Measurements from ENCODE around the gene WDR5.

Gene WDR5

DNA sequence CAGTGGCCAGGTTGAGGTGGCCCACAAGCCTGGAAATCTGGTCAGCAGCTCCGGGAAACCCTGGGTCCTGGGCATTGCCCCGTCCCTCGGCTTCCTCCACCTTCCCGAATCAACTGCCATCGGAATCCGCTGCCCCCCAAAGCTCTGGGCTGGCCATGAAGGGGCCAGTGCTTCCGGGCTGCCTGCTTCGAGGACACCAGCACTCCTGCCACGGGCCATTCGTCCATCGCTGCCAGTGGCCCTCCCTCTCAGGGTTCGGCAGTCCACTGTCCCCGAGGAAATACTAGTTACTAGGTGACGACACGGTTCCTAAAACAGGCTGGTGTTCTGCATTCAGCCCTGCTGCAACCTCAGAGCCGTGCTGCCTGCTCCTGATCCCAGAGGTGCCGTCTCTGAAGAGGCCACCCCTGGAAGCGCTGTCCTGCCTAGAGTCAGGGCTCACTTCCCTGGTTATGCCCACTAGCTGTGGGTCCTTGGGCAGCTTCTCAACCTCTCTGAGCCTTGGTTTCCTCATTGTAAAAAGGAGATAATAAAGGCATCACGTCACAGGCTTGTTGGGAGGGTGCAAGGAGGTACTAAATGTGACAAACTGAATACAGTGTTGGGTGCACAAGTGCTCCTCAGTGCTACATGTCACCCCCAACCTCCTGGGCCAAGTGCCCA lies 3.5 kb upstream of the WDR5 start:
- no peak for DNase-seq

DNA sequence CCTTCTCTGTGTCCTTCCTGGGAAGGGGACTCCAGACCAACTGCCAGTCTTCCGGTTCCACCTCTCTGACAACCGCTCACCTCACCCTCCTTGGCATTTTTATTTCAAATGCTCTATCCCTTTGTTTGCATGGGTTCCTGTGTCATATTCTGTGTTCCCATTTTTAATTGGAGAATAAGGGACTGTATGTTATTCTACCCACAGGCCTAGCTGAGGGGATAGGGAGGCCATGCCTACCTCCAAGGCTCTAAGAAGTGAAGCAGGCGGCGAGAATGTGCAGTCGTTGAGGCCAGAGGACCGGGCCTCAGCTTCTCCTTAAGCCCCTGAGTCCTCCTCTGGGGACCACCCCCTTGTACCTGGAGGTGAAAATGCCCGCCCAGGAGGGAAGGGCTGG lies 936 bp upstream of the WDR5 start:
- no peak for DNase-seq

DNA sequence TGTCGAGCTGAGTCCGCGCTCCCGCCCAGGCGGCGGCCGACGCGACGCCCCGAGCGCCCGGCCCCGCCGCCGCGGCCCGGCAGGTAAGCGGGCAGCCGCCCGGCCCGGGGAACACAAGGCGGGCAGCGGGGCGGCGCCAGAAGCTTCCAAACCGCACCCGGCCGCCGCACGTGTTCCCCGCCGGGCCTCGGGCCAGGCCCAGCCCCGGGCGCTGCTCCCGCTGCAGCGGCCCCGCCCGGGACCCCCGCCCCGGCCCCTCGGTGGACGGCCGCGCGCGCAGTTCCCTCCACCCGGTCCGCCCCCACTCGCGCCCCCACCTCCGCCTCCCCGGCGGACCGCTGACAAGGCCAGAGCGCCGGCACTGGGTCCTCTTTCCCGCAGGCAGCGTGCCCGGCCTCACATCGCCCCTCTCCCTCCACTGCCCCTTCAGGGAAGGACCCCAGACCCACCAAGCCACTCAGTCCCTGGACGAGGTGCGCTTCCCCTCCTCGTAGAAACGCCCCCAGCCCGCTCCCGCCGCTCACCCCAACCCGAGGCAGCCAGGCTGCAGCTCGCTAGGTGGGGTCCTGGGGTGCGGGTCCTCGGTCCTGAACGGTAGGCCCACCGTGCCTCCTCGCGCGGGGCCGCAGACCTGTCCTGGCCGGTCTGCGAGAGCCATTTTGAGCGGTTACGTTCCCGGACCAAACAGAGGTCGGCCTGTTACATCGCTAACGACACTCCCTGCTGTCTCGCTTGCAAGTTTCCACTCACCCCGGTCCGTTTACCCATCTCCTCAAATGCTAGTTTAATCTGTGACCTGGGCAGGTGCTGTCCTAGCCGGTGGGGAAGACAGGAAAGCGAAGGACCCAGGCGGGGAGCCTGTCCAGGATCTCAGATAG lies 475 bp downstream of the WDR5 start:
- DNase-seq: no peak

DNA sequence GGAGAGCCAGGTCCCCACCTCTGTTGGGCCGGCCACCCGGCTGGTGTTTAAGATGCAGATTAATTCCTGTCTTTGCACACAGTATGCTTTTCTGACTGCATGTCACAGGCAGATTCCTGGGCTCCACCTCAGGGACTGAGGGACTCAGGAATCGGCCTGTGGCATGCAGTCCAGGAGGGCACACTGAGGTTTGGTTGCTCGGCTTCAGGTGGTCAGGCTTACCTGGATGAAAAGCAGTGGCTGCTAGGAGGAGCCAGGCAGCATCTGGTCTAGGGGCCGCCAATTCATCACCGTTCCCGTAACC lies 1.1 kb downstream of the WDR5 start:
- DNase-seq: no peak

DNA sequence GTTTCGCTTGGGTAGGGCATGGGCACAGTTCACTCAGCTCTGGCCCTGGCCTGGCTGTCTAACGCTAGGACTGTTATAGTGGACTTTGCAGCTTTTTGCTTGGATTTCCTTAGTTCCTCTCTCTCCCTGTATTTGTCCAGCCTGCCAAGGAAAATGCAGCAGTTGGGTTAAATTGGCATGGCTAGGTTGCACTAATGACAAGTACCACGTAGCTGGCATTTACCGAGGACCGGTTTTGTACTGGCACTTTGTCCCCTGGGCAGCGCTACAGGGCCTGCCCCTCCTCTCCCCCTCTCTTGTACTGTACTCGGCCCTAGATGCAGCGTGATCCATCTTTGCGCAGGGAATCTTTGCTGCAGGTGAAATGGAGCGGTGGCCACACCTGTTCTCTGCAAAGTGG lies 2.4 kb downstream of the WDR5 start:
- DNase-seq: no peak

DNA sequence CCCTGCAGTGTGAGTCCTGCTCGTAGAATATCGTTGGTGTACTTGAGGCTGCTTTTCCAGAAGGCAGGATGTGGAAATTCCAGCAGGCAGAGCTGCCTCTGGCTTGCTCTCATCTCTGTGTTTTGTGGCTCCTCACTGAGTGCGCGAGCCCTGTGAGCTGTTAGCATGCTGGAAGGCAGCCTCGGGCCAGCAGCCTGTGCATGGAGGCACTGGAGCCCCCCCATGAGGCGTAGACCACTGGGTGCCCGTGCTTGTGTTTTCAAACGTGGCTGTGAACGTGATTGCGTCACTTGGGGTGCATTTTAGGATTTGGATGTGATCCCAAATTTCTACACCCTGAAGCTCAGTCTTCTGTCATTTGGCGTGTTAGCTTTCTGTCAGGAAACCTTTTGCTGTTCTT lies 3.2 kb downstream of the WDR5 start:
- DNase-seq: no peak

DNA sequence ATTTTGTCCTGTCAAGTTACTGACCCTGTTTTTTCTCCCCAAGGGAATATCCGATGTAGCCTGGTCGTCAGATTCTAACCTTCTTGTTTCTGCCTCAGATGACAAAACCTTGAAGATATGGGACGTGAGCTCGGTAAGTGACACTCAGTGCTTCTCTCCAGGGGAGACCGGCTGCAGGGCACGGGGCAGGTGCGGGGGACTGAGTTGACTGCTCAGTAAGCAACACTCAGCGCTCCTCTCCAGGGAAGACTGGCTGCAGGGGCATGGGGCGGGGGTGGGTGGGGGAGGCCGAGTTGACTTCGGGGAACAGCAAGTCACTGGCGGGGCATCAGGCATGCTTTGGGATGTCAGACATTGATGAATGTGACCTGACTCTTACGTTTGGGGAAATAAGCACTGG lies 6.0 kb downstream of the WDR5 start:
- no peak for DNase-seq

DNA sequence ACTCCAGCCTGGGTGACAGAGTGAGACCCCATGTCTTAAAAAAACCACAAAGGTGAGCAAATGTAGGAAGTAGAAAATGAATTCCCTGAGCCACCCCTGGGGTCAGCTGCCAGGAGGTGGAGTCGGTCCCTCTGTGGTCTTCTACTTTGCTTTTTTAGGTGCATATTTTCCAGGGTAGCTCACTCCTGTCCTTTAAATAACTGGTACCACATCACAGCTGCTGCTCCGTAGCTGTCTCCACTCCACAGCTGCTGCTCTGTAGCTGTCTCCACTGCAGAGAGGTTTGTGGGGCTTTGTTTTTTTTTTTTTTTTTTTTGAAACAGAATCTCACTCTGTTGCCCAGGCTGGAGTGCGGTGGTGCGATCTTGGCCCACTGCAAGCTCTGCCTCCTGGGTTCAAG lies 8.9 kb downstream of the WDR5 start:
- no peak for DNase-seq

DNA sequence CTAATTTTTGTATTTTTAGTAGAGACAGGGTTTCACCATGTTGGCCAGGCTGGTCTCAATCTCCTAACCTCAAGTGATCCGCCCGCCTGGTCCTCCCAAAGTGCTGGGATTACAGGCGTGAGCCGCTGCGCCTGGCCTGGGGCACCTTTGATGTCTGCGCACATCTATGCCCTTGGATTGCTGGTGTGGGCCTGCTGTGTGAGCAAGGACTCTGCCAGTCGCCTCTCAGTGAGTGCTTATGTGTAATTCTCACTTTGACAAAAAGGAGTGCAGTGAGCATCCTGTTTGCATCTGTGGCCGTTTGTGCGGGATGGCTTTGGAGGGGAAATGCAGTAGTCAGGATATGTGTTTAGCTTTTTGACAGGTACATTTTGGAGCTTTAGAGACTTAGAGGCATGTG lies 9.4 kb downstream of the WDR5 start:
- DNase-seq: no peak

DNA sequence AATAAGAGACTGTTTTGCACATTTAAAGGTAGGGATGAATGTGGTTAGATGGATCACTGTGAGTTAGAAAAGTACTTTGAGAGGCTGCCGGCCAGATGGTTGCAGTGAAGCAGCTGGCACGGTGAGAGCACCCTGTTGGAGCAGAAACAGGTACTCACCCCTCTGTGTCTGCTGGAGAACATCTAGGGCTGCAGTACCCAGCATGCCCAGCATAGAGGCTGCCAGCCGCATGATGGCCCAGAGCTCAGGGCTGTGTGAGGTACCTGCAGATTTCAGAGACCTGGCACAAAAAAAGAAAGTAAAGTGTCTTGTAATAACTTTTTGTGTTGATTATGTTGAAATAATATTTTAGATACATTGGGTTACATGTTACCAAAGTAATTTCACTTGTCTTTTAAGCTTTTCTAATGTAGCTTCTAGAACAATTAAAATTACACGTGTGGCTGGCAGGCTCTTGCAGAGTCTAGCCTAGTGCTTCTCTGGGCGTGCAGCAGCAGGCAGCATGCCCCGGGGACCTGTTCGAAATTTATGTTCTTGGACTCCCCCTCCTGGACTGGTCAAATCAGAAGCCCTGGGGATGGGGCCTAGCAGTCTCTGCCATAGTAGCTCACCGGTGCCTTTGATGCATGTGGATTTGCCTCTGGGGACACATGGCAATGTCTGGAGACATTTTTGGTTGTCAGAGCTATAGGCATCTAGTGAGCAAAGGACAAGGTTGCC lies 11.1 kb downstream of the WDR5 start:
- no peak for DNase-seq

DNA sequence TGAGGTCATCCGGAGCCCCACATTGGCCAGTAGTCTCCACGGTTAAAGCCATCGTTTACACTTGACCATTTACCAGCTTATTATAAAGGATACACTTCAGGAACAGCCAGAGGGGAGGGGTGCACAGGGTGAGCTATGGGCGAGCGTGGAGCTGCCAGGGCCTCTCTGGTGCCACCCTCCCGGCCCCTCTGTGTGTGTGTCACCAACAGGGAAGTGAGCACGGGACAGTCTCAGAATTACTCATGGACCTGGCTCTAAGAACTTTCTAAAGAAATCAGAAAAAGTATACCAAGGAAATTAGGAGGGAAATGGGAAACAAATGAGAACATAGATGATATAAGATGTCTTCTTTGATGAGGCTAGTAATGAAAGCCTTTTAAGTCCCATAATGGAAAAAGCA lies 13.5 kb downstream of the WDR5 start:
- DNase-seq: no peak

DNA sequence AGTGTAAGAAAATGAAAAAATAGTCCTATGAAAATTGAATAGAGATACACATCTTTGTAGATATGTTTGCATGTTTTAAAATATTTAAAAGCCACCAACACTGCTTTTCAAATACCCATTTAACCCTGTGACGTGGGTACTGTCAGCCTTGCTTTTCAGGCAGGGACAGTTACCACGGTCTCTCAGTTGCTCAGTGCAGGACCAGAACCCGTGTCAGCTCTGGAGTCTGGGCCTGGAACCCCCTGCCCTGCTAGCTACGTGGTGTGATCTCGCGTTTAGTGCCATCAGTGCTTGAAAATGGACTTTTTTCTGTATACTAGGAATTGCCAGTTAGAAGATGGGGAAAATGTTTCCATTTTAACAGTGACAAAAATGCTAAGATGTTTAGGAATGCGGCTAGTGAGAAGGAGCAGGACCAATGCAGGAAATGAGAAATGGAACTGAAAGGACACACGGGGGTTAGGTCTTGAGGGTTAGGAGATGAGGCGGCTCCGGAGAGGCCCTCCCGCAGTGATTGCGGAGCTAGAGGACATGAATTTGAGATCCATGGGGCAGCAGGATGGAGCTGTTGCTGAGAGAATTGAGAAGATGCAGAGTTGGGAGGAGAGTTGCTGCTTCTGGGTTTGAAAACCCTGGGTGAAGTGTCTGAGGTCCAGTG lies 14.8 kb downstream of the WDR5 start:
- DNase-seq: no peak

DNA sequence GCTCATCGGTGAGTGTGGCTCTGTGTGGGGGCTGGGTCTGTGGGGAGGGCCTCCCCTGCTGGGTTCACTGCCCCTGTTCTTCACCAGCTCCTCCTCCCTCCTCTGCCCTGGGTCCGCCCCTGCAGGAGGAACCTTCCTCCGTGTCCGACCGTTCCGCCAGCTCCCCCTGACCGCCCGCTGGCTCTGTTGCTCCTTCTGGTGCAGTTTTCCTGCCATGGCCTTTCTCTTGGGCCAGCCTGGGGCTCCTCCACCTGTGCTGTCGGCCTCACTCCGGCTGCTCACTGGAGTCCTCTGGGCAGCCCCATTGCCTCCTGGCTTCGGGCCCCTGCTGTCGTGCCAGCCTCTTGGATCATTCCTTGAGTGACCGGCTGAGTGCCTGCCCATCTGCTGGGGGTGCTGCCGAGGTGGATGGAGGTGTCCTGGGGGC lies 16.2 kb downstream of the WDR5 start:
- no peak for DNase-seq

DNA sequence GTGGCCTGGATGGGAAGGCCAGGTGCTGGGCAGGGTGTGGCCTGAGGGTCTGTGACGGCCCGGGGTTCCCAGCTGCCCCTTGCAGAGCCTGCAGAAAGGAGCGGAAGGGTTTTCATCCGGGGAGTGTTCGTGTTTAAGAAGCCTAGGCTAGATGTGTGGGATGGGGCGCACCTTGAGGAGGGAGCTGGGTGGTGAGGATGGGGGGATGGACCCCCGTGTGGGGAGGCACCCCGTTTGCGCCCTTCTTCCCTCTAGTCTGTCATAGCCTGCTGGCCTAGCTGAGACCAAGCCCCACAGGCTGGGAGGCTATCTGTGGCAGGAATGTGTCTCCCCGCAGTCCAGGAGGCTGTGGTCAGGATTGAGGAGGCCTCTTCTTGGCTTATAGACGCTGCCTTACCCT lies 16.6 kb downstream of the WDR5 start:
- DNase-seq: no peak

DNA sequence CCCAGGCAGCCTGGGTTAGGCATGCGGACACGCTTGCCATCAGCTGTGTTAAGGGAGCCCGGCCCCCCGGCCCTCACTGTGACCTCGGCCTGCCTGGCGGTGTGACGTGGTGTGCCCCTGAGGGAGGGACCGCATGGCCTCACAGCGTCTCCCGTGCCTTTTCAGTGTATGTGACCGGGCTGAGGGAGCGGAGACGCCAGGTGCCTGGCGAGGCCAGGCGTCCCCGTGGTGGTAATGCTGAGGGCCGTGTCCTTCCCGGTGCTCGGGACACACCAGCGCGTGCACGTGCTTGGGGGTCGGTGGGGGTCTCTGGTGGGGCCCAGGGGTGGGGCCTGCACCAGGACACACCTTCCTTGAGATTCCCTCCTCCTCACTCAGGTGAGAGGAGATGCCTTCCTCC lies 17.6 kb downstream of the WDR5 start:
- DNase-seq: no peak

DNA sequence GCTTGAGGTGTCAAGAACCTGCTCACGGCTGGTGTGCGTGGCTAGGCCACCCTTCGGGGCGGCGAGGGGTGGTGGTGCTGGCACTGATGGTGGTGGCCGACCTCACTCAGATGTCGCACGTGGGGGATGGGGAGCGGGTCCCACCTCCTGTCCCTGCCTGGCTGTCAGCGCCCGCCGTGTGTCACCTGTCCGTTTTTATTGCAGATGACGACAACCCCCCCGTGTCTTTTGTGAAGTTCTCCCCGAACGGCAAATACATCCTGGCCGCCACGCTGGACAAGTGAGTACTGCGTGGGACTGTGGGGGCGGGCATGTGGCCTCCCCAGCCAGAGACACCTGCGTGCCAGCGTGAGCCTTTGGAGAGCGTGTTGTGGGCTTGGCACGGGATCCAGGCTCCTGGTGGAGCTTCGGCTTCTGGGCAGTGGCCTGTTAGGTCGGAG lies 18.4 kb downstream of the WDR5 start:
- no peak for DNase-seq

DNA sequence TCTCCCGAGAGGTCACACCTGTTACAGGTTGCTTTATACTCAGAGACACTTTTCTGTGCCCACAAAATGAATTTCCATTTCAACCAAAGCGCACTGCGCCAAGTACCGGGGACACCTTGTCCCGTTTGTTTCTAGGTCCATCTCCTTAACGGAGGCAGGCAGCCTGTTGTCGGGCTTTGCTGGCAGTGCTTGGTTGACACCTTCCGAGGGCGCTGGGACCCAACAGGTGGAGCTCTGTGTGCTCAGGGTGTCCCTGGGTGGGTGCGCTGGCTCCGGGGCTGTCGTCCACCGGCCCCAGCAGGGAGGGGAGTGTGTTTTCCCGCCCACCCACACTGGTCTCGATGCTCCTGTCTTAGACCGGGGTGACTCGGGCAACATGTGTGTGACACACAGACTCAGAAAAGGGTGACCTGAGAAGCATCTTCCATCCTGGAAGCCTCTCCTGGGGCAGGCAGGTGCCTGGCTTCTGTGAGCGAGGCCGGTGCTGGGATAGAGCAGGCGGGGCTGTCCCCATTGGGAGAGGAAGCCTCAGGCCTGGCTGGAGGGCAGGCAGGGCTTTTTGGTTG lies 20.0 kb downstream of the WDR5 start:
- DNase-seq: no peak

DNA sequence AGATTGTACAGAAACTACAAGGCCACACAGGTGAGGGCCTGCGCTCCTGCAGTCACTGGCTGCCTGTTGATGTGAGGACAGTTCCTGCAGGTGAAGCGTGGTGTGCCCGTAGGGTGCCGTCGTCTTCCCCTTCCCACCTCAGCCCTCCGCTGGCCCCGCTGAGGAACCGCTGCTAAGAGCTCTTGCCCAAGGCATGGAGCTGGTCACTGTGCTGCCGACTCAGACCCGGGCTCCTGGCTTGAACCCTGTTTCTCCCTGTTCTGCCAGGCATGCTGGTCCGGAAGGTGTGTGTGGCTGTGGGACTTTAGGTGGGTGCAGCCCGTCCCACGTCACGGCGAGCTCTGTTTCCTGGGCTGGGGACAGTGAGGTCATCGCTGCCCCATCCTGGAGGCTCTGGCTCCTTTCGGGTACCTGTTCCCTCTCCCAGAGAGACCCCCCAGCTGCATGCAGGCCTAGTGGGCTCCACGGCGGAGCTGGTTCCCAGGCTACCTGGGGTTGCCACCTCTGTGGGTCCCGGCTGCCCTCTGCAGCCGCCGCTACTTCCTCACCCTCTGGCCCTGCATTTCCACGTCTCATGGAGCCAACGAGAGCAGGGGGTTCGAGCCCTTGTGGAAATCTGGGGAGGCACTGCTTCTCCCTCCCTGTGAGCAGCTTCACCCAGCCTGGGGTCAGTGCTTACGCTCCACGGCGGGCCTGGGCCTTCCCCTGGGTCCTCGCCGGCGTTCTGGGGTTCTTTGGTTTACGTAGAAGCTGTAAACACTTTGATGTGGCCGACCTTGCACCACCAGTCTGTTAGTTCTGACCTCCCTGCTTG lies 20.9 kb downstream of the WDR5 start:
- DNase-seq: no peak

DNA sequence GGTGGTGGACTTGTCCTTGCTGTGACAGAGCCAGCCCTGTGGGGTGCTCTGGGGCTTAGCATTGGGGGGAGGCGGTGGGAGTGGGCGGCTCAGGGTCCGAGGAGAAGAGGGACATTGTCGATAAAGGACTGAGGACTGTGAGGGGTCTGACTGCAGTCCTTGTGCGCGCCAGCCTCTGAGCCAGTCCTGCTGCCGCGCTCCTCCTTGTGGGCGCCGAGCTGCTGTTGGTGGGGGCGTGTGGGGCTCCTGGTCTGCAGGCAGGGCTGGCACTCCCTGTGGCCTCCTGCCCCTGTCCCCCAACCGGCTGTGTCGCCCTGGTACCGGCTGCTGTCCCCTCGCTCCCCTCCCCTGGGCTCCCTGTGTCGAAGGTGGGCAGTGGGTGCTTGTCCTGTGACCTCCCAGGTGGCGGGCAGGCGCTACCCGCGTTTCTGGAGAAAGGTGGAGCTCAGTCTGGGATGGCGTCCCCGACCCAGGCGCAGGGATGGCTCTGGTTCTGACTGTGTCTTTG lies 21.6 kb downstream of the WDR5 start:
- DNase-seq: no peak

DNA sequence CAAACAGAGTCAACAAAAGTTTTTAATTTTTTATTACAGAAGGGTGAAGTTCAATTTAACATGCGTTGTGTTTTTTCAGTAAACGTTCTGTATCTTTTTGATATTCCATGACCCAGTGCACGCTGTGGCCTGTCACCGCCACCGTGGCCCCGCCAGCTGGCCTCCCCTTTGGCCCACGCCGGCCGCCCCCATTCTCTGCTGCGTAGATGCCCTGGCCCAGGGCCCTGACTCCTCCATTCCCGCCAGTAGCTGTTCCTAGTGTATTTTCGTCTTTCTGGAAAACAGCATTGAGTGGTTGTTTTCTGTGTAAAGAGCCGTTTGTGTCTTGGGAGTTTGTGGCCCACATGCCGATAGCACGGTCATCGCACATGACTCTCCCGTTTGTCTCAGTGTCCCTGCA lies 22.4 kb downstream of the WDR5 start:
- DNase-seq: no peak

DNA sequence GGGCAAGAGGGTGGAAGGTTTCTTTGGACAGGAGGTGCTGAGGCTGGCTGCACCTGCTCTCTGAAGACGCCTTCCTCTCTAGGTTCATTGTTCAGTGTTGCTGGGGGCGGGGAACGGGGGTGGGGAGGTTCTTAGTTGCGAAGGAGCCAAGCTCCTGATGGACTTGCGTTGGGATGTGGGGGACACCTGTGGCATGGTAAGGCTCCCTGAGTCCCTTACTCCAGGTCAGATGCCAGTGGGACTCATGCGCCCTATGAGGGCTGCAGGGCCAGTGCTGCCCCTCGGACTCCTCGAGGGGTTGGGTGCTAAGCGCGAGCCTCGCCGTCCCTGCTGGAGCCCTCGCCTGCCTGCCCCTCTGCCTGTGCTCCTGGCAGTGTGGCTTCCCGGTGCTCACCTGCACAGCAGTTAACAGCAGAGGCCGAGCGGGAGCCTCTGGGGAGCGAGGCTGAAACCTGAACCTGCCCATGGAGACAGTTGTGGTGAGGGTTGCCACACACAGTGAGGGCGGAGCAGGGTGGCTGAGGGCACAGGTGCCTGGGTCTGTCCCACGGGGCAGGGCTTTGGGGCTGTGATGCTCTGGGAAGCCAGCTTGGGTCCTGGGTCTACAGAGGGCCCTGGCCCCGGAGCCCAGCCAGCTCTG lies 23.0 kb downstream of the WDR5 start:
- no peak for DNase-seq

All from activated CD4-positive, CD25-positive, alpha-beta regulatory T cell (primary cell).